ENCODE measurements around the gene ATP8A1.

DNA sequence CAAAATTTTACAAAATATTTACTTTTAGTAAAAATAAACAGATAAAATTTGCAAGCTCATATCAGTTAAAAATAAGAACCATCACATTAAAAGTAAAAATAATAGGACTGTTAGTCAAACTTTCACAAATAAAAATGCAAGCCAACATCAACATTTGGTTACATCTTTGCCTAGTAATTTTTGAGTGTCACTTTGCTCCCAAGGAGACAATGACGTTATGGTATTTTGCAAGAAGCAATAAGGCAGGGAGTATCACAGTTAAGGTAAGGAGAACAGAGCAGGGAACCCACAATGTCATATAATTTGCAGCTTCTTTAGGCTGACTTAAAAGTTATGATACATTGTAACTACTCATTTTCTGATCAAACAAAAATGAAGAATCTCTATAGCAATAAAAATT lies 98.7 kb downstream of the ATP8A1 start:
- TF ChIP-seq, protein P1, sequence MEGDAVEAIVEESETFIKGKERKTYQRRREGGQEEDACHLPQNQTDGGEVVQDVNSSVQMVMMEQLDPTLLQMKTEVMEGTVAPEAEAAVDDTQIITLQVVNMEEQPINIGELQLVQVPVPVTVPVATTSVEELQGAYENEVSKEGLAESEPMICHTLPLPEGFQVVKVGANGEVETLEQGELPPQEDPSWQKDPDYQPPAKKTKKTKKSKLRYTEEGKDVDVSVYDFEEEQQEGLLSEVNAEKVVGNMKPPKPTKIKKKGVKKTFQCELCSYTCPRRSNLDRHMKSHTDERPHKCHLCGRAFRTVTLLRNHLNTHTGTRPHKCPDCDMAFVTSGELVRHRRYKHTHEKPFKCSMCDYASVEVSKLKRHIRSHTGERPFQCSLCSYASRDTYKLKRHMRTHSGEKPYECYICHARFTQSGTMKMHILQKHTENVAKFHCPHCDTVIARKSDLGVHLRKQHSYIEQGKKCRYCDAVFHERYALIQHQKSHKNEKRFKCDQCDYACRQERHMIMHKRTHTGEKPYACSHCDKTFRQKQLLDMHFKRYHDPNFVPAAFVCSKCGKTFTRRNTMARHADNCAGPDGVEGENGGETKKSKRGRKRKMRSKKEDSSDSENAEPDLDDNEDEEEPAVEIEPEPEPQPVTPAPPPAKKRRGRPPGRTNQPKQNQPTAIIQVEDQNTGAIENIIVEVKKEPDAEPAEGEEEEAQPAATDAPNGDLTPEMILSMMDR (IDR thresholded peaks at IDR 0.05), result no peak
- TF ChIP-seq REST (IDR thresholded peaks at IDR 0.05; ENCODE audit: insufficient read depth in 1 of 2, low read depth in 2 of 2, low read length in 1 of 2) (no peak), POLR2AphosphoS5 (IDR thresholded peaks at IDR 0.05; ENCODE audit: low read depth, low read length) (no peak), TCF7L2 (IDR thresholded peaks at IDR 0.05; ENCODE audit: low read depth, low read length) (no peak)
